Activated CD4-positive, CD25-positive, alpha-beta regulatory T cell (primary cell): ENCODE measurements around the gene EDEM1.

Source experiments
- DNase-seq, 4 experiments: peaks; one replicate each; lab custom pipeline; 2025; lab: John Stamatoyannopoulos, UW

EDEM1 gene

GRCh38 chr3:5198986-5199731 lies 11.7 kb downstream of the EDEM1 start:
- DNase-seq, result no peak

GRCh38 chr3:5201536-5201935 lies 14.0 kb downstream of the EDEM1 start:
- DNase-seq, result no peak

GRCh38 chr3:5202222-5202621 lies 14.7 kb downstream of the EDEM1 start:
- no peak for DNase-seq

GRCh38 chr3:5205165-5205941 lies 17.8 kb downstream of the EDEM1 start:
- DNase-seq, result no peak

- no peak for DNase-seq
Measured at GRCh38 chr3:5210926-5211325, 23.4 kb downstream of the EDEM1 start.

- DNase-seq, result no peak
Measured at GRCh38 chr3:5212628-5213573, 25.4 kb downstream of the EDEM1 start.

- DNase-seq, result no peak
Measured at GRCh38 chr3:5213574-5213966, 26.1 kb downstream of the EDEM1 start.

GRCh38 chr3:5214352-5214751 lies 26.8 kb downstream of the EDEM1 start:
- no peak for DNase-seq

GRCh38 chr3:5217824-5218595 lies 30.5 kb downstream of the EDEM1 start:
- no peak for DNase-seq

- no peak for DNase-seq
Measured at GRCh38 chr3:5218815-5219214, 31.3 kb downstream of the EDEM1 start.

GRCh38 chr3:5219216-5219615 lies 31.7 kb downstream of the EDEM1 start:
- no peak for DNase-seq

GRCh38 chr3:5220193-5220592 lies 32.7 kb downstream of the EDEM1 start:
- no peak for DNase-seq

GRCh38 chr3:5220667-5221431 lies 33.3 kb downstream of the EDEM1 start:
- no peak for DNase-seq

- no peak for DNase-seq
Measured at GRCh38 chr3:5221701-5222100, 34.2 kb downstream of the EDEM1 start.

- DNase-seq, result no peak
Measured at GRCh38 chr3:5222283-5223005, 34.9 kb downstream of the EDEM1 start.

- DNase-seq, result no peak
Measured at GRCh38 chr3:5226783-5227182, 39.3 kb downstream of the EDEM1 start.

GRCh38 chr3:5227812-5228211 lies 40.3 kb downstream of the EDEM1 start:
- no peak for DNase-seq

- no peak for DNase-seq
Measured at GRCh38 chr3:5229414-5229813, 41.9 kb downstream of the EDEM1 start.

- DNase-seq, result no peak
Measured at GRCh38 chr3:5231074-5231473, 43.6 kb downstream of the EDEM1 start.

GRCh38 chr3:5231487-5231886 lies 44.0 kb downstream of the EDEM1 start:
- DNase-seq, result no peak
